Eye (tissue), 1 donor: Measurements from ENCODE around the gene SAMD7.

Source experiments
- DNase-seq: peaks from one replicate; pipeline ENCODE4 v3.0.0-alpha.2; 2015

The SAMD7 gene

GRCh38 chr3:169911272-169911671 lies at the start of gene SAMD7:
Gene SAMD7, plus strand, starts transcription at chr3:169911572. Its CDS starts 7,927 bp downstream, at chr3:169919499.
- no peak for DNase-seq

- DNase-seq, result no peak
These were observed 49.5 kb upstream of the SAMD7 start for GRCh38 chr3:169861871-169862270.

- peak; percentile 88 for DNase-seq
These were observed 47.9 kb upstream of the SAMD7 start for GRCh38 chr3:169863458-169863899.

GRCh38 chr3:169864270-169864669 lies 47.1 kb upstream of the SAMD7 start:
- no peak for DNase-seq

- no peak for DNase-seq
These were observed 46.1 kb upstream of the SAMD7 start for GRCh38 chr3:169865176-169865767.

- no peak for DNase-seq
These were observed 43.7 kb upstream of the SAMD7 start for GRCh38 chr3:169867584-169868210.

- no peak for DNase-seq
These were observed 43.0 kb upstream of the SAMD7 start for GRCh38 chr3:169868369-169868768.

- DNase-seq, result no peak
These were observed 41.7 kb upstream of the SAMD7 start, which contains the start of gene LRRC31 for GRCh38 chr3:169869484-169870220. Gene LRRC31, minus strand, starts transcription at chr3:169869935. Its CDS starts 128 bp downstream, at chr3:169869807.

GRCh38 chr3:169871129-169871886 lies 40.1 kb upstream of the SAMD7 start:
- no peak for DNase-seq

GRCh38 chr3:169879013-169879557 lies 32.3 kb upstream of the SAMD7 start:
- DNase-seq, result no peak

- DNase-seq, result no peak
These were observed 31.4 kb upstream of the SAMD7 start for GRCh38 chr3:169879845-169880575.

GRCh38 chr3:169880576-169881250 lies 30.7 kb upstream of the SAMD7 start:
- DNase-seq, result no peak

- DNase-seq, result no peak
These were observed 24.7 kb upstream of the SAMD7 start for GRCh38 chr3:169886671-169887070.

GRCh38 chr3:169891886-169892285 lies 19.5 kb upstream of the SAMD7 start:
- no peak for DNase-seq

GRCh38 chr3:169894110-169894509 lies 17.3 kb upstream of the SAMD7 start:
- no peak for DNase-seq

GRCh38 chr3:169895072-169895471 lies 16.3 kb upstream of the SAMD7 start:
- no peak for DNase-seq

GRCh38 chr3:169897284-169897683 lies 14.1 kb upstream of the SAMD7 start:
- no peak for DNase-seq

GRCh38 chr3:169901453-169901852 lies 9.9 kb upstream of the SAMD7 start:
- no peak for DNase-seq

GRCh38 chr3:169905404-169905803 lies 6.0 kb upstream of the SAMD7 start:
- DNase-seq, result no peak

- DNase-seq, result no peak
These were observed 3.9 kb upstream of the SAMD7 start for GRCh38 chr3:169907476-169907875.

- DNase-seq, result no peak
These were observed 3.4 kb upstream of the SAMD7 start for GRCh38 chr3:169907944-169908343.

GRCh38 chr3:169913323-169913722 lies 2.0 kb downstream of the SAMD7 start:
- no peak for DNase-seq
